Ureter (tissue), 1 donor: Measurements from ENCODE around the gene SNRNP200. TPM values are rescaled to one million over a fixed set of nuclear protein-coding genes. Genes with fewer than 3 reads are reported as not detected.

Experiments used
- DNase-seq: peaks from one replicate; pipeline ENCODE4 v3.0.0-alpha.2; 2020; ENCODE audit warnings: low spot score
- total RNA-seq: library from RNA; stranded (reverse); gene quantifications from one replicate; pipeline ENCODE4 v1.2.4, GENCODE V29; 2023
- donor health status: DM: yes; HTN: yes; CAD: no.

The SNRNP200 gene
- total RNA-seq, 1 donor from 2014 or later, result 139 TPM

DNA sequence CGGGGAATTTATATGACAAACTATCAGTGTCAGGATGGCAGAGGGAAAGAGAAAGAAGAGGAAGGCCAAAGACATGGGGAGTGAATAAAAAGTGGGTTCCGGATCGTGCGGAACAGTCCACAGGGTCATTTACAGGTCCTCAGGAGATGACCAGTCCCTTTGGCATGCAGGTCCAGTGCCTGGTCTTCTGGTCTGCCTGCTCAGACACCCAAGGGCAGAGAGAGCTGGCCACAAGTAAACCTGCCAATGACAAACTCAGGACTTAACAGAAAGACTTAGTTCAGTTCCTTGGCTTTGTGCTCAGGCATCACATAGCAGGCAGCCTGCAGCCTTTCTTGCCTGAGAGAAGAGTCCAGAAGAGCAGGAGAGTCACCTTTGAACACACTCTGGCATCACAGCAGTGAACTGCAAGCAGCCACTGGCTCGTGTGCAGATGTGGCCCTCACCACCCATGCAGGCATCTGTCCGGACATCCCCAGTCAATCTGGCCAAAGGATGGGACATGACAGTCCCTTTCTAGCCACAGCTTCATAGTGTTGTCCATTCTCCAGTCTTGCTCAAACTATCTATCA is 53.5 kb downstream of the SNRNP200 start:
- DNase-seq, result peak; percentile 65

DNA sequence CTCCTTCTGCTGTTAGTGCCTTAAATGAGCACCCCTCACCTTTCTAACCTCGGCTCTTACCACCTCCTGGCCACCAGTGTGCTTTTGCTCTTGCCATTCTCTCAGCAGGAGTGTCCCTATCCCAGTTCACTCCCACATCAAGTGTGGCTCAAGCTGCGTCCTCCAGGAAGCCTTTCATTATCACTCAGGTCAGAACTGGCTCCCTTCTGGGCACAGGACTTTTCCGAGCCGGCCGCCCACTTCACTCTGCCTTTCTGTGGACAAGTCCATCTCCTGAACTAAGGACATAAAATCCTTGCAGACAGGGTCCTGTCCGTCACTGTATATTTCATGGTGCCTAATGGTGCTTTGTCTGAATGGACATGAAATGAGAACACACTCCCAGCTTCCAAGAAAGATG is 55.2 kb downstream of the SNRNP200 start:
- DNase-seq, result no peak

DNA sequence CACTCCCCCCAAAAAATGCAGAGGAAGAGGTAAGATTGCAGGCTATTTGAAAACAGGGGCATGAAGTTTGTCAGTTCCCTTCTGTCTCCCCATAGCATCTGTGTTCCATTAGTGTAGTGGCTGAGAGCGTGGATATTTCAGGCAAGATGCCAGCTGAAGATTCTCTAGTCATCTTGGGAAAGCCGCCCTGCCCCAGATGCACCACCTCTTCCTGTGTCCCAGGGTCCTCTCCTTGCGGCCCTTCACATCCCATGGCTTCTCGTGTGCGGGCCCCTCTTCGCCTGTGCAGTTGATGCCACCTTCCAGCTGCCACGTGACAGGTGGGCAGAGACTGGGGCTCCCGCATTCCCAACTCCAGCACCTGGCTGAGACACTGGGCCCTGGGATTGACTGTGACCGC is 55.7 kb downstream of the SNRNP200 start:
- DNase-seq, result no peak

DNA sequence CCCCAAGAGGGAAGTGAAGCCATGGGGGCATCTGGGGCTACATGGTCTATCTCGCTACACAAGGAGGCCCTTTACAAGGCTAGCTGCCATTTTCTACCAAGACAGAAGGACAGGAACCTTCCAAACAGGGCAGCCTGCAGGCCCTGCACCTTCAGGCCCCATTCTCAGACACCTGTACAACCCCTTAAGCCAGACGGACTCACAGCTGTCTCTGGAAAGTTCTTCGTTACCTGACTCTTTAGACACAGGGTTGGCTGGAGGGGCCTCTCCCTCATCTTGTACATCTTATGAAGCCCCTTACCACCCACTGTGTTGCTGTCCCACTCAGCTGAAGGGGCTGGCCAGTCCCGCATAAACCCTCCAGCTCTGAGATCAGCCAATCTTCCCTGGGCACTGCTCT is 56.7 kb downstream of the SNRNP200 start:
- DNase-seq, result no peak

DNA sequence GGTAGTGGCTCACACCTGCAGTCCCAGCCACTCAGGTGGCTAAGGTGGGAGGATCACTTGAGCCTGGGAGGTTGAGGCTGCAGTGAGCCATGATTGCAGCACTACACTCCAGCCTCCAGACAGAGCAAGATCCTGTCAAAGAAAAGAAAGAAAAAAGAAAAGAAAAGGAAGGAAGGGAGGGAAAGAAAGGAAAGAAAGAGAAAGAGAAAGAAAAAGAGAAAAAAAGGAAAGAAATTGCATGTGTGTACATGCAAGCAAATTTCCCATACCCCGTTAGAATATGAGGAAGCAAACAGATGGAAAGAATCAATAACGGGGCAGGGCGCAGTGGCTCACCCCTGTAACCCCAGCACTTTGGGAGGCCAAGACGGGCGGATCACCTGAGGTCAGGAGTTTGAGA is 57.5 kb downstream of the SNRNP200 start:
- no peak for DNase-seq

DNA sequence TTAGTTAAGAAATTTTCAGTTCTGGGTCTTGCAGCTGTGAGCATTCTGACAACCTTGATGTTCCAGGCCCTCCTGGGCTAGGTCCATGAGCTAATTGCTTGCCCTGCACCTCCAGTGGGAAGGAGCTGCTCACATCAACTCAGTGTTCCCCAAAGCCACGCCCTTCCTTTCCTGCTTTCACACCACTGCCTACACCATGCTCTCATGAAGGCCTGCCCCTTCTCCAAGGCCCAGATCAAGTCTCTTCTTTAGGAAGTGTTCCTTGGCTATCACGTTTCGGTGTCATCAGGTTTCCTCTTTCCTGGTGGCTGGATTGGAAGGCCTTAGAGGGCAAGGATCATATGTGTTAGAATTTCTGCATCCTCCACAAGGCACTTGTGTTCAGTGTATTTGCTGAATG is 58.3 kb downstream of the SNRNP200 start:
- no peak for DNase-seq

DNA sequence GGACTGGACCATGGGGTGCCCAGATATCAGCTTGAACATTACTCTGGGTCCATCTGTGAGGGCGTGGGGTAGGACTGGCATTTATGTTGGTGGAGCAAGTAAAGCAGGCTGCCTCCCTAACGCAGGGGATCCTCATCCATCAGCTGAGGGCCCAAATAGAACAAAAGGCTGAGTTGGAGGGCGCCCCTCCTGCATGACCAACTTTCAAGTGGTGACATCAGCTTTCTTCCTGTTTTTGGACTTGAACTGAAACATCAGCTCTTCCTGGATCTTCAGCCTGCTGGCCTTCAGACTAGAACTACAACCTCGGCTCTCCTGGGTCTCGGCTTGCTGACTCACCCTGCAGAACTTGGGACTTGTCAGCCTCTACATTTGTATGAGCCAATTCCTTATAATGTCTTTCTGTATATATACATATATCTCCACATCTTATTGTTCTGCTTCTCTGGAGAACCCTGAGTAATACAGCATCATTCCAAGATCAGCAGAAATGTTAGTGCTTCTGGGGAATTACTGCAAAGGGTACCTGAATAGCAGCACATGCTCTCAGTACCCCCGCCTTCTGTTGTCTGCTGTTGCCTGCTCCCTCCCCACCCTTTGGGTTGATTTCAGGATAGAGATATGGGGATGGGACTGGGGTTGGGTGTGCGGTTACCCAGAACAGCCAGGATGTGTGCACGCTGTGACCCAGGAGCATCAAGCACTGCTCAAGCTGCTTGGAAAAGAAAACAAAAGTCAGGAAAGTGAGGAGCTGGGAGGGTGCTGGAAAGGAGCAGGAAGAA is 59.5 kb downstream of the SNRNP200 start:
- DNase-seq, result no peak

DNA sequence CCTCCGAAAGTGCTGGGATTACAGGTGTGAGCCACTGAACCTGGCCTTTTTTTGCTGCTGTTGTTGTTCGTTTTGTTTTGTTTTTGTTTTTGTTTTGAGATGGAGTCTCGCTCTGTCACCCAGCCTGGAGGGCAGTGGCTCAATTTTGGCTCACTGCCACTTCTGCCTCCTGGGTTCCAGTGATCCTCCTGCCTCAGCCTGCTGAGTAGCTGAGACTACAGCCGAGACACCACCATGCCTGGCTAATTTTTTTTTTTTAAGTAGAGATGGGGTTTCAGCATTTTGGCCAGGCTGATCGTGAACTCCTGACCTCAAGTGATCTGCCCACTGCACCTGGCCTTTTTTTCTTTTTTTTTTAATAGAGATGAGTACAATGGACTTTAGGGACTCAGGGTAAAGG is 61.5 kb downstream of the SNRNP200 start:
- DNase-seq, result no peak

DNA sequence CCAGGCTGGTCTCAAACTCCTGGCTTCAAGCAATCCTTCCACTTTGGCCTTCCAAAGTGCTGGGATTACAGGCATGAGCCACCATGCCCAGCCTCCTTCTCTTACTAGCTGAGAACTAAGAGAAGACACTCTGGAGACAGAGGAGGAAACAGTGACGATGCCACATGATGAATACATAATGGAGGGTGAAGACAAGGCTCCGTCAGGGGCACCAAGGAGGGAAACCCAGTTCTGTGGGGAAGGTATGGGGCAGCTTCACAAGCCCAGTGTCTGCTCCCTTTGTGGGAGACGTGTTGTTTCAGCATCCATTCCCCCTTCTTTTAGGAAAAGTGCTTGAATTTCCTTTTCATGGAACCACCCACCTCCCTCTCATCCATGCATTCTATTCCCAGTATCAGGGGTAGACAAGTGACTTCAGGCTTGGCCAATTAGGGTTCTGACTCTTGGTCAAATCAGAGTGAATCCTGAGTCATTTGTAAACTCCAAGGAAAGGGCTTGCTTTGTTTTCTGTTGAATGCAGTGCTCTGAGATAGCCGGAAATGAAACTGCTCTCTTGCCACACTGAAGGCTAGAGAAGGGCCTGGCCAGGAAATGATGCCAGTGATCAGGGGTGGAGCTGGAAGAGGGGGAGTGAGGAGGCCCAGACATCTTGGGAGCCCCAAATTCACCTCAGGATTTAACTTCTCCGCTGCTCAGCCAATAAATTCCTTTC is 63.3 kb downstream of the SNRNP200 start:
- no peak for DNase-seq

DNA sequence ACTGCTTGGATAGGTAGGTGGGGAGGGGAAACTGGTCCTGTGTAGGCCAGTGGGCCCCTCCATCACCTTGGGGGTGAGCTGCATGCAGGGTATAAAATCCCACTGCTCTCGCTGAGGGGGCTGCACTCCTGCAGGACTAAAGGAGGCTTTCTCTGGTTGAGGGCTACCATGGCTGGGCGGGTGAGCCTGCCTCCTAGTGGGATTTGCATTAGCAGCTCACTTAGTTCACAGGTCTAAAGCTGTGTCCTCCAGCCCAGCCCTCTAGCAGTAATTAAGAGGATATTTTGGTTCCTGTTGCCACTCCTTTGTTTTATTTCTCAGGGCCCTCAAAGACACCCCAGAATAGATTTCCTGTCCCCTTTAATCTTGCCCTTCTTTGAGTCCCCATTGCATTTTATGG is 64.1 kb downstream of the SNRNP200 start:
- DNase-seq, result no peak

DNA sequence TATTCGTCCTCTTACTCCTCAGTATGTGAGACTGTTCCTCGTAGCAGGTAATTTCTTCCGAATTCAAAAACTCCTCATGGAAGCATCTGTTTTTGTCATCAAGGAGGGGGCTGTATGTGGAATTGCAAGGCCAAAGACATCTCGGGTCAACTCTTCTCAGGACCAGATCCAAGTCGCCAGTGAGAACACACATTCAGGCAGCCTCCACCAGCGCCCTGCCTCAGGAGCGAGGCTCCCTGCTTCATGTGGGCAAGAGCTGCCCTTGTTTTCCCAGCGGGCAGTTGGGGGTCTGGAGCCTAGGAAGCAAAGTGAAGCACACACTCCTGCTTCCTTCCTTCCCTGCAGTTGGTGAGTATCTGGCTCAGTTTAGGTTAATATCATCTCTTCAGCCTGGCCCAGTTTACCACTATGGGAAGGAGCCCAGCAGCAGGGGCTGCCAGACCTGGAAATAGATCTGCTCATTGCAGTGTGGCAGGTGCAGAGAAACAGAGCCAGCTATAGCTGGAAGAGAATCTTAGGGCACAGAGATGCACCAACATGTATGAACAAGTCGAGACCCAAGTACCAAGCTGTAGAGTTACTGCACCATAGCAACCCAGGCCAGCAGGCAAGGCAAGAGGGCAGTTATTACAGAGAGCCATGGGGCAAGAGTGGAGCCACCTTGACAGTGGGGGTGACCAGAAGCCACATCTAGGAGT is 64.9 kb downstream of the SNRNP200 start:
- no peak for DNase-seq

DNA sequence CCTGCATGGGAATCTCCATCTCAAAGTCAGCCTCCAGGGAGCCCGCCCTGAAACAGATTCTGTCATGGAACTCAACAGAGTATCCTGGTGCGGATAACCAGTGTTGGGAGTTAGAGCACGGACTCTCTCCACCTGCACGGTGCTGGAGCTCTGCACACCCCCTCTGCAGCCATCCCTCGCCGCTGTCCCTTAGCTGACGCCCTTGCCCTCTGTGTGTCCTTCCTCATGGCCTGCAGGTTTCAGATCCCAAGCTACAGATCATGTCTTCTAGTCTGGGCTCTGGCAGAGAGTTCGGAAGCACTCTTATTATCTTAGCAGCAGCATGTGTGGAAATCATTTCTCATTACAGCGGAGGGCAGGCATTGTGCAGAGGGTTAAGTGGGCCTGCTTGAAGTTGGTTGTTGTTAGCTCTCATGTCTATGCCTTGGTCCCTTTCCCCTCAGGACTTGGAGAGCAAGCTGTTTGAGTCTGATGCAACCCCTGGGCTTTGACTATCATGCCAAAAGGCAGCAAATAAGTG is 65.5 kb downstream of the SNRNP200 start:
- DNase-seq, result no peak

DNA sequence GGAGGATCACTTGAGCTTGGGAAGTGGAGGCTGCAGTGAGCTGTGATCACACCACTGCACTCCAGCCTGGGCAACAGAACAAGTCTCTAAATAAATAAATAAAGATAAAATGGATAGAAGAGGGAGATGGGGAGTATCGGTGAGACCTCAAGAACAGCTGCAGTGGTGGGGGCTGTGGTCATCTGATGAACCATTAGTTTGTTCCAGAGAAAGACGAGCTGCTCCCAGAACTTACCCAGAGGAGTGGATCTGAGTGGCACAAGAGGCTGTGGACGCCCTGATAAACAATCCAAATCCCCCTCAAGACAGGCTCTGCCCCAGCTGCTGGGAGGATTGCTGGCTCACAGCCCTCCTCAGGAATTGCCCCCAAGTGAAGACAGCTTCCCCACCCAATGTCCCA is 66.3 kb downstream of the SNRNP200 start:
- DNase-seq, result no peak

DNA sequence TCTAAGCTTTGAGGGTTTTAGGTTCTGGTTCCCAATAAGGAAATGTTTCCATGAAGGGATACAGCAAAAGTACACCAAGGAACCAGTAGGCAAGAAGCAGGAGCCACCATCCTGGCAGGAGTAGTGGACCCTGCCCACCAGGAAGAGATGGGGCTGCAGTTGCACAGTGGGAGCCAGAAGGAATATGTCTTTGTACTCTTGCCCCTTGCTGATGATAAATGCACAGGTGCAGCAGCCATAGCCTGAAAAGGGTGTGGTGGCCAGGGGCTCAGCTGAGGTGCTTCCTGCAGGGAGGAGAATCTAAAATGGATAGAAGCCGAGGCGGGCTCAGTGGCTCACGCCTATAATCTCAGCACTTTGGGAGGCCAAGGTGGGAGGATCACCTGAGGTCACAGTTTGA is 67.1 kb downstream of the SNRNP200 start:
- no peak for DNase-seq

DNA sequence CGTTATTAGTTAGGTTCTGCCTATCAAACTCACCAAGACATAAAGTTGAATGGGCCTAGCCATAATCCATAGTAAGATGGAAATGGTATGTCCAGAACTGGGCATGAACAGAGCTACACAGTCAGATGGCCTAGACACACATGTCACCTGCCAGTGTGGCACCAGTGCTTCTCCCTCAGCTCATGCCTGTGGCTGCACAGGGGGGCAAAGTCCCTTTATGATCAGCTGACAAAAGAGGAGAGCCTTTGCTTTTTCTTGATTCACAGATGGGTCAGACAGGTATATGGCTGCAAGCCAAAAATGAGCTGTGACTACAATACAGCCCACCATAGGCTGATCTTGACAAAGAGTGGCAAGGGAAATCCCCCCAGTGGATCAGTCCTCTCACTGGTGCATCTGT is 68.5 kb downstream of the SNRNP200 start:
- no peak for DNase-seq

DNA sequence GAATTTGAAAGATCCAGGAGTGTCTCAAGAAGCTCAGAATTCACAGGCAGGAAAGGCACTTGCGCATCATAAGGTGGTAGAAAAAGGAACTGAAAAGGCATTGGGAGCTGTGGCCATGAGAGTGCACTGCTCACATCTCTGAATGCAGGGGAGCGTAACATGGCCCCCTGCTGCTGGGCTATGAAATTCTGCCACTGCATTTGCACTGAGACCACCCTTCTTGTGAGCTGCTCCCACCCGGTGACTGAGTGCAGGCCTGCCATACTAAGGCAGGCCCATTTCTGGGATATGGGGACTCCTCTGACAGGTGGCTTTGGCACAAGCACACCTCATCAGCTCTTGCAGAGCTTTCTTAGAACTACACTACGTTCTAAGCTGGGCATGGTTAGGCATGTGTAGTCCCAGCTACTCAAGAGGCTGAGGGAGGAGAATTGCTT is 71.4 kb downstream of the SNRNP200 start:
- DNase-seq, result no peak

DNA sequence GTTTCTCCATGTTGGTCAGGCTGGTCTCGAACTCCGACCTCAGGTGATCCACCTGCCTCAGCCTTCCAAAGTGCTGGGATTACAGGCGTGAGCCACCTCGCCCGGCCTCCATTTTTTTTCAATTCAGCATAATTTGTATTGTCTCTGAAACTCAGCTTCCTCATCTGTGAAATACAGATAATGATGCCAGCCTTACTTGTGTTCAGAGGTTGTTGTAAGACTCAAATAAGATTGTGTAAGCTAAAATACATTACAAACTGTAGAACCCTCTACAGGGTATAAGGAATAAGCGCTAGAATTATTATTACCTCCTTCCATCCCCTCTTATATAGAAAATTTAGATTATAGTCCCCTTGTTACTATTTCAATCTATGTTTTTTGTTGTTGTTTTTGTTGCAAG is 71.9 kb downstream of the SNRNP200 start:
- DNase-seq, result no peak

DNA sequence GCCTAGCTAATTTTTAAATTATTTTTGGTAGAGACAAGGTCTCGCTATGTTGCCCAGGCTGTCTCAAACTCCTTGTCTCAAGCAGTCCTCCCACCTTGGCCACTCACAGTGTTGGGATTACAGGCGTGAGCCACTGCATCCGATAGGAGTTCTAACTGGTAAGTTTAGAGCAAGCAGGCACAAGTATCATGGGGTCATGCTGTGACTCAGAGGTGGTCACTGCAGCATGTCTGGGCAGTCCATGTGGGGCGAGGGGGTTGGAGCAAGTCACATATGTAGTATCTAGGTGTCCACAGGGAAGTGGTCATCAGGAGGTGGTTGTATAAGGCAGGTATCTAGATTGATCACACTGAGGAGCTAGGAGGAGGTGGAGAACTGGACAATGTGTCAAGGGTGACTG is 74.0 kb downstream of the SNRNP200 start:
- no peak for DNase-seq

DNA sequence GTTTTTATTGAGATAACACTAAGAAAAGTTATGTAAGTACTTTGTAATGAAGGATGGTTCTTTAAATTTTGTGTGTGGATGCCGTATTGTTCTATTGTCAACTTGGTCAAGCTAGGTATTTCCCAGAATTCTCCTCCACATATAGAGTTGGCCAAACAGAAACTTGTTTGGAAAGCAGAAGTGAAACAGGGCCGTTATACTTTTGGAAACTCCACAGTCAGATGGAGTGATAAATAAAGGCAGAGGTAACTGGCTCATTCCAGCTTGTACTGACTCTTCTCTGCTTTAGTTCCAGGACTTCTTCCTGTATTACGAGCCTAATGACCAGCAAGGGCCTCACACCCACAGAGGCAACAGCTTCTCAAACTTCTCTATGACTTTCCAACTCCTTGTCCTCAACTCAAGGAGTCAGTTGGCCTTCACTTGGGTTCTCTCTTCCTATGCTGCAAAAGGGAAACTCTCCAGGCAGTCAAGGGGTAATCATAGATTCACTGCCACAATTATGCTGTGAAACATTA is 80.3 kb downstream of the SNRNP200 start:
- DNase-seq, result no peak
